ENCODE measurements around the gene GAS6.
"Not testable (repeated sequence)": the region's sequence is repeated elsewhere in the genome, so short reads cannot be mapped to it uniquely, and the experiment has no call there.

Gene GAS6

DNA sequence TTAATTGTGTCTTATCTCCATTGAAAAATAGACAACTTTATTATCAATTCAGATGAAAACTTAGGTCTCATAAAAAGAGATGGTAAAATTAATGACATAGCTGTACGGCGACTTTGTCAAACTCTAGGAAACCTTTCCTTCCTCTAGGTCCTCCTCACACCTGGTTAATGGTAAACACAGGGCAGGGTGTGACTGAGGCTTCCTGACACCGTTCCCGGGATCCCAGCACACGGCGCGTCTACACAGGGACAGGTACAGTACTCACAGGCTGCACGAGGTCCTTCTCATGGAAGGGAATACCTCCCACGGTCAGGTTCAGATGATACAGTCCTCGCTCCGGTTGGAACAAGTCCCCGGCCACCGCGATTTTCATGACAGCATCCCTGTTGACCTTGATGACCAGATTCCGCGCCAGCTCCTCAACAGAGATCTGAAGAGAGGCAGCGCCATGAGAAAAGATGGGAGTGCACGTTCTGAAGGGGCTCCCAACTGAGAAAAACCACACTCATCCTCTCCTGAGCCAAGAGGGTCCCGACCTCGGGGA lies 35.5 kb downstream of the GAS6 start:
- TF ChIP-seq CTCF (IDR thresholded peaks at IDR 0.05; ENCODE audit: control extremely low read depth, extremely low read depth, low read depth, missing control alignments), result no peak
- ChIA-PET CTCF (no interaction called here), POLR2A (no interaction called here)
- no peak for DNase-seq (ENCODE audit: extremely low spot score)

DNA sequence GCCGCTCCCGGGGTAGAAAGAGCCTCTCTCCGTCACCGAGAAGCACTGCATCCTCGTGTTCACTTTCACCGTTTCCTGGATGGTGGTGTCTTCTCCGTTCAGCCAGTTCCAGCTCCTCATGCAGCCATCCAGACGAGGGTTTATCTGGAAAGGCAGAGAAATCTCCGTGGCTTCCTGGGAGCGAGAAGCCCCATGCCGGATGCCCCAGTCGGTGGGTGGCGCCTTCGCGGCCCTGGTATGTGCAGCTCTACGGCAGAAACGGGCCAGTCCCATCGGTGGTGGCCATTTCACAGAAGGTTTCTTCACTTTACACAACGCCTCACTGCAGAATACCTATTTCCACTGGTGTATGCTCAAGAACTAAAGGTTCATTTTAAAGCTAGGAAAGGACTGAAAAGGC lies 36.9 kb downstream of the GAS6 start:
- CTCF ChIA-PET, result interaction anchor here (1.5 kb wide), 1 partner anchor 11 kb away, joined by 3 read pairs; no protein-coding TSS in a partner anchor

GRCh38 chr13:113826446-113826845 lies 37.4 kb downstream of the GAS6 start:
- CTCF ChIA-PET, result interaction anchor here (1.5 kb wide), 1 partner anchor 10 kb away, joined by 3 read pairs; no protein-coding TSS in a partner anchor
- DNase-seq (ENCODE audit: extremely low spot score); POLR2A ChIA-PET: not testable (repeated sequence)

More for the DNA sequence above, 36.9 kb downstream of the GAS6 start:
- no peak for DNase-seq (ENCODE audit: extremely low spot score)
- no peak for TF ChIP-seq CTCF (IDR thresholded peaks at IDR 0.05; ENCODE audit: control extremely low read depth, extremely low read depth, low read depth, missing control alignments)
- POLR2A ChIA-PET, result no interaction called here

- ChIA-PET POLR2A (no interaction called here), CTCF (interaction anchor here (1.5 kb wide), 1 partner anchor 9 kb away, joined by 3 read pairs; no protein-coding TSS in a partner anchor)
- TF ChIP-seq CTCF (IDR thresholded peaks at IDR 0.05; ENCODE audit: control extremely low read depth, extremely low read depth, low read depth, missing control alignments), result no peak
- no peak for DNase-seq (ENCODE audit: extremely low spot score)
These were observed 38.0 kb downstream of the GAS6 start for GRCh38 chr13:113825841-113826240.

DNA sequence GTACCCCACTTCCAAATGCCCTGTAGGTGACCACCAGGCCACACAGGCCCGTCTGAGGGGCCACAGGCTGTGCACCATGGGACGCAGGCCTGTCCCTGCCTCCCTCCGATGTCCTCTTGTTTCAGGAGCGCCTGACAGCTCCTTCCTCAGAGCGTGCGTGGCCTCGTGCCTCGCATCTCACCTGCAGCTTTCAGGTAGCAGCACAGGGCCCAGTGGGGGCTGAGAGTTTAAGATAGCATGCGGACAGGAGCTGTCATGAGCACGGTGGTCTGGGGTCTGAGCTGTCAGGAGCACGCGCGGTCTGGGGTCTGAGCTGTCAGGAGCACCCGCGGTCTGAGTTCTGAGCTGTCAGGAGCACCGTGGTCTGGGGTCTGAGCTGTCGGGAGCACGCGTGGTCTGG lies 40.1 kb downstream of the GAS6 start:
- no peak for DNase-seq (ENCODE audit: extremely low spot score)
- no peak for TF ChIP-seq CTCF (IDR thresholded peaks at IDR 0.05; ENCODE audit: control extremely low read depth, extremely low read depth, low read depth, missing control alignments)
- POLR2A ChIA-PET, result no interaction called here
- CTCF ChIA-PET, result interaction anchor here (1.2 kb wide), 1 partner anchor 123 kb away, joined by 3 read pairs; no protein-coding TSS in a partner anchor

DNA sequence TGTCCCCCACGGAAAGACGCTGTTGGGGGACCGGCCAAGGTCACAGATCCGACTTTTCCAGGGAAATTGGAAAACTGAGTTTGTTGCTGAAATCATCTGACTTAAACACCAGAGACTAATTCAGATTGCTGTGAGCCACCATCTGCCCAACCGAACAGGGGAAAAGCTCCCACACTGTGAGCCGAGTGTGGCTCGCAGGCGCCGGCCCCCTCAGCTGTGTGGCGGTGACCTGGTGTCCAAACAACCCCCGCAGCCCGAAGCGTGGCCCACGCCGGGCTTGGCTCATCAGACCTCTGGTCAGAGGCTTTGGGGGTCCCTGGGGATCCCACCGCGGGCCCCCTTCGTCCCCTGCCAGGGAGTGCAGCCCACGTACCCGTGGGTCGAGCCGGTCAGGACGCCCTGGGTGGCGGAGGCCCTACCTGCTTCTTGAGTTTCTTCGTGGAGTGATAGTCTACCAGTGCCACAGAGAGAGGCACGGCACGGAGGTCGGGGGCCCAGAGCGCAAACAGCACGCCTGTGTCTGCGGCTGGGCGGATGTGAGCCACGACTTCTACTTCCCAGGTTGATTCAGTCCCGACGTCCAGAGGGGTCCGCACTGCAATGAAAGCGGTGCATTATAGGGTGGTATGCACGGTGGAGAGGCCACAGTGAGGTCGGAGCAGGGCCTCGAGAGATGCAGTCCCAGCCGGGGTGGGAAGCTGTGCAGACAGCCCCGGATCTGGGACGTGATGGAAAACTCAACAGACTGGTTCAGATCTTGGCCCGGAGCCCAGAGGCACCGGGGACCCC lies 40.7 kb downstream of the GAS6 start:
- ChIA-PET POLR2A (no interaction called here), CTCF (no interaction called here)
- no peak for DNase-seq (ENCODE audit: extremely low spot score)
- no peak for TF ChIP-seq CTCF (IDR thresholded peaks at IDR 0.05; ENCODE audit: control extremely low read depth, extremely low read depth, low read depth, missing control alignments)

DNA sequence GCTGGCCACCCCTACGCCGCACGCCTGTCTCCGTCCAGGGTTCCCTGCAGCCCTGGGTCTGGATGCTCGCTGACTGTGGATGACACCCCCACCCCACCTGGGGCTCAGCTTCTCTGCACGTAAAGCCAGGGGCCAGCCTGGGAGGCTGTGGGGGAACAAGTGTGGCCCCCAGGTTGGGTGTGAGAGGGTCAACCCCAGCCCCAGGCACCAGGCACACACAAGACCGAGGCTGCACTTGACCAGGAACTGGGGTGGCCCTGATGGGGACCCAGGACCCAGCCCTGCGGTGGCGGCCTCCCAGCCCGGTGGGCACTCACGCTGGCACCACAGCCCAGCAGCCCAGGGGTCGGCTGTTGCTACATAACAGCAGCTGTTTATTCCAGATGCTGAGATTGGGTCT lies 41.6 kb downstream of the GAS6 start:
- POLR2A ChIA-PET, result no interaction called here

More for the DNA sequence above, 41.6 kb downstream of the GAS6 start:
- no peak for TF ChIP-seq CTCF (IDR thresholded peaks at IDR 0.05; ENCODE audit: control extremely low read depth, extremely low read depth, low read depth, missing control alignments)
- no peak for DNase-seq (ENCODE audit: extremely low spot score)
- CTCF ChIA-PET, result no interaction called here
